HG03045 (cell line): ENCODE data around the gene TMEM18.

Source experiments
- ATAC-seq: cut with Tn5 transposase; IDR thresholded peaks from one replicate; pipeline ENCODE4 v1.9.1; 2021; ENCODE audit warnings: mild to moderate bottlenecking, moderate library complexity; ENCODE audit not compliant: unreplicated experiment

Gene TMEM18

DNA sequence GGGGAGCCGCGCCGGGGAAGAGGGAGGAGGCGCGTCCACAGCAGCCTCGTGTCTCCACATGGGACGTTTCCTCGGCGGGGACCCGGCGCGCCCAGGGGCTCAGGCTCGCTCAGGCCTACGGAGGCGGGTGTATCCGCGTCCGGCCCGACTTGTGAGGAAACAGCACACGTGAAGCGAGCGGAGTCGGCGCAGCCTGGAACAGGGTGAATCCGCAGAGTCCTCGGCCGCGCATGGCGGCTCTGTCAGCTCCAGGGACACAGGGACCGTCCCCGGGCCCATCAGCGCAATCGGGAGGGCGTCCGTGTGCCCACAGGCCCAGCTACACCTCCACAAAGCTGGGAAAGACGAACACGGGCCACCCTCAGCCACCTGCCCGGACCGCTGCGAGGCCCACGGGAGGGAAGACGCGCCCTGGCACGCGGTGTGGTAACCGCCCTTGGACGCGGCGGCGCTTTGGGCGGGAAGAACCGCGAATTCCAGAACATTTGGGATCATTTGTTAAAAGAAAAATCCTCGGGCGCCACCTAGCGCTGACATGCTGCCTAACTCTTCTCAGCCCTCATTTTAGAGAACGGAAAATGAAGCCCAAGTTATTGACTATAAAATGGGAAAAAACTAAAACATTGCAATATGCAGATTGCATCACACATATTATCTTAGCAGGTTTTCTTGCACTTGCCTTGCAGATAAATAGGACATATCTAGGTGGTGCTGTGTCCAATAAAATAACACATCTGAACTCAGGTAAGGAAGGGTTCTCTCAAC, 40.4 kb downstream of the TMEM18 start:
- no peak for ATAC-seq

DNA sequence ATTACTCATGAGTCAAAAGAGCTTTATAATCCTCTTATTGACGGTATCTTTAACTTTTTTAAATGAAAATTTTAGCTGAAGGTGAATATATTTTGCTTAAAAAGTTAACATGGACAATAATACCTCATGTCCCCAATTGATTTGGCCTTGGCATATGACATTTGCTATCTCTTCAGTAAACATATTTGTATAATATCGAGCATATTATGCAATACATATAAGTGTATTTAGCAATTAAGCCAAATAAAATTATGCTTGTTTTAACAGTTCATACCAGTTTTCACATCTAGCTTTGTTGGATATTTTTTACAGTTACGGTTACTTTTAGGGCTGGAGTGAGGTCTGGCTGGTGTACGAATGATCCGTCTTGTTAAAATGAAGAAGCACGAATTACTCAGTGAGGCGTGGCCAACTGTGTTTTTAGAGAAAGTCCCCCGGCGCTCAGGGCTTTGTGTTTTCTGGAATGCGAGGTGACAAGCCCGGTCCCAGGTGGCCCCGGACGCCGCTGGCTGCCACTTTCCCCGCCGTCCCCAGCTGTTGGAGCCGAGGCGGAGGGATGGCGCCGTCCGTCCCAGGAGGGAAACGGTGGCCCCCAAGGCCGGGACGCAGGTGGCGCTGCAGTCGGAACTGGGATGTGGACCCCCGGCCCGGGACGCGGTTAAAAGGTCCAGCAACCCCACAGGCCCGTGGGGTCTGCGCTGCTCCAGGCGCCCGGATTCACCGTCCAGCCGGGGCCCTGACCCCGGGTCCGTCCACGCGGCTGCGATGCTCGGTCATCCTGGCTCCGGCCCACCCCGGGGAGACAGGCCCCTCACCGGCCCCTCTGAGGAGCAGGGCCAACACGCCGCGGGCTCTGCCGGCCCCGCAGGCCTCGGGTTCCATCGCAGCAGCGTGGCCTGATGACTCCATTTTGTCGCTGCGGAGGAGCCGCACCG, 41.3 kb downstream of the TMEM18 start:
- ATAC-seq, result no peak

- no peak for ATAC-seq
These were observed 42.4 kb downstream of the TMEM18 start for GRCh38 chr2:634636-635388.

- ATAC-seq, result no peak
These were observed 43.2 kb downstream of the TMEM18 start for GRCh38 chr2:634041-634440.

GRCh38 chr2:633371-633770, 43.8 kb downstream of the TMEM18 start:
- no peak for ATAC-seq

DNA sequence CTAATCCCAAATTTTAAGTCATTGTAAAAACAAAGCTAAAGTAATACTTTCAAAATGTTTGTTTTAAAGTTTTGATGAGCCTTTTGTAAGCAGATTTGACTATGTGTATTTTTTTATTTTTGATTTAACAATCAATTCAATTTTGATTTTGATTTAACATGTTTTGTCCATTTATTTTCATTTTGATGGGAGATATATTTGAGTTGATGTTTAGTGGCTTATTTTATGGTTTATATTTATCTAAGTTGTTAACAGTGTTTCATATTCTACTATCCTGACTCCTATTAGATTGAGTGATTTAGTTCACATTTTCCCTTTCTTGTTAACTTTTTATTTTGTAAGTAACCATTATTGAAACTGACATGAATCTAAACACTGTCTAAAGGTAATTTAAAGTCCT, 44.7 kb downstream of the TMEM18 start:
- no peak for ATAC-seq

DNA sequence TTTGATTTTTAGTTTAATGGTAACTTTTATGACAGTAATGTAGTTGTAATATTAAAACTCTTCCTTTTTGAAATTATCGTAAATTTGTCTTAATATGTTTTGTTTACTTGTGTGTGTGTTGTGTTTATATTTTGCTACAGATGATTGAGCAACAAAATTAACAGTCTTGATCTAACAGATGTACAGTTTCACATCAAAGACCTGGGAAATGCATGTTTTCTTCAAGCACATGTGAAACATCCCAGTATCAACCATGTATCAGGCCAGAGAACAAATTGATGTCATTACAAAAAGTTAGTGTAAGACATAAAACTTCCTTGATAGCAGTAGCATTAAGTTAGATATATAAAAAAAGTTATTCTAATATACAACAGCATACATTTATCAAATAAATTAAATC, 45.5 kb downstream of the TMEM18 start:
- no peak for ATAC-seq

DNA sequence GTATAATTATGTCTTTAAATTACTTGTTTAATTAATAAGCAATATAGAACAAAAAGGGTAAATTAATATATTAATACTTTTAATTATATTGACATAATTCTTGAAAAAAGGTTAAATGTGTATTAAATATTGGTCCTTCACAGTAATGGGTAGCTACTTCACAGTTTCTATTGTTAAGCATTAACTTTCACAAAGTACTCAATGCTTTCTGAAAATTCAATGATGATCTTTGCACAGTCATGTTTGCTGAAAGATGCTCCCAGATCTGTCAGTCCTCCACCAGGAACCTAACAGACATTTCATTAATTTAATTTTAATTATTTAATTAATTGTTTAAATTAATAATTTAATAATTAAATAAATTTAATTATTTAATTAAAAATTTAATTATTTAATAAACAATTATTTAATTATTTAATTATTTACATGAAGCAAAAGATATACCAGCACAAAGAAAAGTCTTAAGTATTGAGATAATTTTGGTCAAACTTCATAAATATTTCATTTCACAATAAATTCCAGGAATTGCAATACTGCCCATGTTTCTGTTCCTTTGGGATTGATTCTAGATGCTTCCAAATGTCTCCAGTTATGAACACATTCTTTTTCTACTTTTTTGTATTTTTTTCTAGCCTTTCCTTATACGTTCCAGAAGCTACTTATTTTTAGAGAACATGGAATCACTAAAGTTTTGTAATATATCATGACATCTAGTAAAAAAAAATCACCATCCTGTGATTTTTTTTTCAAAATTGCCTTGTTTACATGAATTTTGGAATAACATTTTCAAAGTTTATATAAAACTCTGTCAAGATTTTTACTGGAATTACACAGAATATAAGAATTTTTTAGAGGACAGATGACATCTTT, 46.5 kb downstream of the TMEM18 start:
- ATAC-seq, result no peak

DNA sequence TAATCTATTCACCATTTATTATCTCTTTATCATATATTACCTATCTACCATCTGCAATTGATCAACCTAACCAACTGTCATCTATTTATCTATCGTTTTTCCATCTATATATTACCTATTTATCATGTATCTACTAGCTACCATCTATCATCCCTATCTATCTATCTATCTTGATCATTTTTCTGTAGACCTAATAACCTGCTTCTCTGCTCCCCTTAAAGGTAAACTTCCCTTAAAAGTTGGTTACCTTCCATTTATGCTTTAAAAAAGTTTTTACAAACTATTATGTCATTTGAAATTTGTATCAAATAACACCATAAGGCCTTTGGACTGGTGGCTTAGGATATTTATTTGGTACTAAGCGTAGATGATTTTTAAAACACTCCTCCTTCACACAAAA, 47.2 kb downstream of the TMEM18 start:
- ATAC-seq, result no peak

DNA sequence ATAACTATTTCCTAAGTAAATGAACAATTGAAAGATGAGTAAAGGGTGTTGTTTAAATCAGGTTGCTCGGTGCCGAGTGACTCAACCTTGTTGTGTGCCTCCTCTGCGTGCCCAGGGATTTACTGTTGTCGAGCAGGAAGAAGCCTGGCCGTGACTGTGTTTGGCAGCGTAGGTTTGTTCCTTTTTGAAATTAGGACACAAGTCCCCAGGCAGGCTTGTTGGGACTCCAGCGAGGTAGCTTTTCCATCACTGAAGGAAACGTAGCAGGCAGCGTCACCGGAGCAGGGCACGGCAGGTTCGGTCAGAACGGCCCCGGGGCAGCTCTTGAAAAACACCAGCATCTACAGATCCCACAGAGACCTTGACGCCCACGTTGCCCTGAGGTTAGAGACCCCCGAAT, 48.6 kb downstream of the TMEM18 start:
- ATAC-seq, result no peak

GRCh38 chr2:627926-628560, 49.2 kb downstream of the TMEM18 start:
- ATAC-seq, result no peak

- no peak for ATAC-seq
These were observed 49.9 kb downstream of the TMEM18 start for GRCh38 chr2:627340-627709.

- no peak for ATAC-seq
These were observed 50.5 kb downstream of the TMEM18 start for GRCh38 chr2:626491-627339.

- no peak for ATAC-seq
These were observed 51.5 kb downstream of the TMEM18 start for GRCh38 chr2:625415-626333.

GRCh38 chr2:624551-625347, 52.5 kb downstream of the TMEM18 start:
- no peak for ATAC-seq

DNA sequence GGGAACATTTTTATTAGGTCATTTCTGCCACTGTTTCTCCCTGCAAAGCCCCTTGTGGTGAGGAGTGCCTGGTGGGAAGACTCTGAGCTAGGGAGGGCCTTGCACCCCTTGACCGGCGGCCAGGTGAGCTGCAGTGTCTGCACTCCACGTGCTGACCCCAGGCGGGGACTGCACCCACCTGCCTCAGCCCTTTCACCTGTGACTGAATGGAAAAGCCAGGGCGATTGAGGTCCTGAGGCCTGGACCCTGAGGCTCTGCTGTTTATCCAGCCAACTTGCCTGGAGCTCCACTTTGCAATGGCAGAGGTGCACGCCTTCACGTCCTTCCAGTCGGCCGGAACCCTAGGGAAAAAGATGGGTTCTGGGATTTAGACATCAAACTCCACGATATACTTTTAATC, 53.1 kb downstream of the TMEM18 start:
- ATAC-seq, result no peak
